Measurements from ENCODE around the gene SLC2A3. TPM values are rescaled to one million over a fixed set of nuclear protein-coding genes. Genes with fewer than 3 reads are reported as not detected.

The SLC2A3 gene
- total and polyA plus RNA-seq, 9 of the 15 experiments (the other 6 are each of a cell fraction or from before 2014, with no cell fraction given) = 67.3 to 491 (median 104) TPM

- TF ChIP-seq ZNF407 (IDR thresholded peaks at IDR 0.05; ENCODE audit: low read depth) = no peak
- TF ChIP-seq TCFL5 (CRISPR knock-in tag; conservative IDR thresholded peaks at IDR 0.05) = no peak
- TF ChIP-seq ZNF76 (CRISPR knock-in tag; IDR thresholded peaks at IDR 0.05; ENCODE audit: borderline replicate concordance) = no peak
- TF ChIP-seq ZNF143 (CRISPR knock-in tag; IDR thresholded peaks at IDR 0.05) = no peak
- no peak for TF ChIP-seq YBX1 (IDR thresholded peaks at IDR 0.05)
- no peak for TF ChIP-seq TAF15 (IDR thresholded peaks at IDR 0.05; ENCODE audit: low read depth, low read length)
- no peak for TF ChIP-seq NCOA6 (IDR thresholded peaks at IDR 0.05)
- TF ChIP-seq ZKSCAN8 (CRISPR knock-in tag; IDR thresholded peaks at IDR 0.05) = no peak
- 0 out of 4 replicates have a peak, but pooled peaks of 1 of the 2 experiments have one; percentile 16 for TF ChIP-seq MAZ (CRISPR knock-in tag; conservative IDR thresholded peaks at IDR 0.05 in 1 of 2, IDR thresholded peaks at IDR 0.05 in 1 of 2)
- TF ChIP-seq ZC3H8 (IDR thresholded peaks at IDR 0.05) = no peak
- 0 out of 2 replicates have a peak, but pooled peaks have one; percentile 26 for TF ChIP-seq SOX6 (IDR thresholded peaks at IDR 0.05)
- no peak for TF ChIP-seq ZNF551 (CRISPR knock-in tag; IDR thresholded peaks at IDR 0.05)
- TF ChIP-seq CBFA2T3 (IDR thresholded peaks at IDR 0.05) = 0 out of 2 replicates have a peak, but pooled peaks have one; percentile 5
- TF ChIP-seq NELFE (IDR thresholded peaks at IDR 0.05; ENCODE audit: insufficient read depth, insufficient read length) = no peak
- no peak for TF ChIP-seq RBM39 (optimal IDR thresholded peaks at IDR 0.05; ENCODE audit: low read depth, low read length)
- no peak for TF ChIP-seq ZNF561 (CRISPR knock-in tag; conservative IDR thresholded peaks at IDR 0.05)
- no peak for TF ChIP-seq ZNF785 (CRISPR knock-in tag; IDR thresholded peaks at IDR 0.05)
- TF ChIP-seq LEF1 (IDR thresholded peaks at IDR 0.05) = peak; percentile 78
- TF ChIP-seq CAMTA2 (CRISPR knock-in tag; conservative IDR thresholded peaks at IDR 0.05) = no peak
- TF ChIP-seq, protein P1, sequence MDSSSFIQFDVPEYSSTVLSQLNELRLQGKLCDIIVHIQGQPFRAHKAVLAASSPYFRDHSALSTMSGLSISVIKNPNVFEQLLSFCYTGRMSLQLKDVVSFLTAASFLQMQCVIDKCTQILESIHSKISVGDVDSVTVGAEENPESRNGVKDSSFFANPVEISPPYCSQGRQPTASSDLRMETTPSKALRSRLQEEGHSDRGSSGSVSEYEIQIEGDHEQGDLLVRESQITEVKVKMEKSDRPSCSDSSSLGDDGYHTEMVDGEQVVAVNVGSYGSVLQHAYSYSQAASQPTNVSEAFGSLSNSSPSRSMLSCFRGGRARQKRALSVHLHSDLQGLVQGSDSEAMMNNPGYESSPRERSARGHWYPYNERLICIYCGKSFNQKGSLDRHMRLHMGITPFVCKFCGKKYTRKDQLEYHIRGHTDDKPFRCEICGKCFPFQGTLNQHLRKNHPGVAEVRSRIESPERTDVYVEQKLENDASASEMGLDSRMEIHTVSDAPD (CRISPR knock-in tag; IDR thresholded peaks at IDR 0.05) = no peak
- TF ChIP-seq IRF9 (tag; IDR thresholded peaks at IDR 0.05) = no peak
Observed at GRCh38 chr12:7937833-7938506, 2.0 kb upstream of the SLC2A3 start (continued).

Measured in K562 (cell line).